GM12864 (cell line): ENCODE results near the gene ATP8B4.

Source experiments
- DNase-seq: peaks from one replicate; pipeline ENCODE4 v3.0.0-alpha.2; 2011; ENCODE audit warnings: low read depth
- H3K4me3 ChIP-seq: 2 replicates; pipeline ENCODE4 v1.5.1; 2011; ENCODE audit warnings: mild to moderate bottlenecking, low read depth, low read length, control low read depth
- CTCF ChIP-seq: IDR thresholded peaks from 2 replicates; pipeline ENCODE4 v1.5.1; 2011; ENCODE audit warnings: low read depth, mild to moderate bottlenecking, moderate library complexity, low read length, control low read depth, inconsistent platforms; ENCODE audit errors: missing control alignments

The ATP8B4 gene

GRCh38 chr15:49908236-49908932 lies 210.6 kb downstream of the ATP8B4 start:
- TF ChIP-seq CTCF: no peak
- no peak for DNase-seq
- no peak overlapping the region for H3K4me3 ChIP-seq

GRCh38 chr15:49906966-49907365 lies 212.1 kb downstream of the ATP8B4 start:
- no peak for DNase-seq
- TF ChIP-seq CTCF: no peak
- H3K4me3 ChIP-seq: no peak overlapping the region

GRCh38 chr15:49905221-49905620 lies 213.8 kb downstream of the ATP8B4 start:
- H3K4me3 ChIP-seq: no peak overlapping the region
- no peak for TF ChIP-seq CTCF
- DNase-seq: no peak

GRCh38 chr15:49904296-49904695 lies 214.7 kb downstream of the ATP8B4 start:
- TF ChIP-seq CTCF: no peak
- no peak overlapping the region for H3K4me3 ChIP-seq
- no peak for DNase-seq

- DNase-seq: no peak
- TF ChIP-seq CTCF: no peak
- no peak overlapping the region for H3K4me3 ChIP-seq
Measured at GRCh38 chr15:49902685-49903501, 216.1 kb downstream of the ATP8B4 start.

- no peak for DNase-seq
- H3K4me3 ChIP-seq: no peak overlapping the region
- TF ChIP-seq CTCF: no peak
Measured at GRCh38 chr15:49901996-49902684, 216.9 kb downstream of the ATP8B4 start.
